ENCODE data around the gene WDR64. TPM values are rescaled to one million over a fixed set of nuclear protein-coding genes. Genes with fewer than 3 reads are reported as not detected.

Gene WDR64
- total RNA-seq, 1 donor from 2014 or later: not detected

DNA sequence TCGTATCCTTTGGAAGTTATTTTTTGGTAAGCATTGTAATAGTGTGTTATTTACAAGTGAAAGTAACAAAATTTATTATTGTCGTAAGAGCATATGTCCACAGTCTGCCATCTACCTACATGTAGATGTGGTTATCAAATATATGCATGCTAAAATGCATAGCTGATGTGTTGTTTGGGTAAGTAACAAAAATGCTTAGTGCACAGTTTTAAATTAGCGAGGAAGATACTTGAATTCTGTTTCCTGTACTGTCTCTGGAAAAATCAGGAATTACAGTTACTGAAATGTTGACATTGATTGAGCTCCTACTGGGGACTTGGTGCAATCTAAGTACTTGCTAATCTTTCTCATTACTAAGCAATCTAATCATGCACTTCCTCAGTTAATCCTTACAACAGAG lies 14.3 kb downstream of the WDR64 start:
- no peaks in the 10 kb centered on the region for H3K36me3 ChIP-seq (ENCODE audit: control insufficient read depth, insufficient read depth, low read length)
- TF ChIP-seq, protein P1, sequence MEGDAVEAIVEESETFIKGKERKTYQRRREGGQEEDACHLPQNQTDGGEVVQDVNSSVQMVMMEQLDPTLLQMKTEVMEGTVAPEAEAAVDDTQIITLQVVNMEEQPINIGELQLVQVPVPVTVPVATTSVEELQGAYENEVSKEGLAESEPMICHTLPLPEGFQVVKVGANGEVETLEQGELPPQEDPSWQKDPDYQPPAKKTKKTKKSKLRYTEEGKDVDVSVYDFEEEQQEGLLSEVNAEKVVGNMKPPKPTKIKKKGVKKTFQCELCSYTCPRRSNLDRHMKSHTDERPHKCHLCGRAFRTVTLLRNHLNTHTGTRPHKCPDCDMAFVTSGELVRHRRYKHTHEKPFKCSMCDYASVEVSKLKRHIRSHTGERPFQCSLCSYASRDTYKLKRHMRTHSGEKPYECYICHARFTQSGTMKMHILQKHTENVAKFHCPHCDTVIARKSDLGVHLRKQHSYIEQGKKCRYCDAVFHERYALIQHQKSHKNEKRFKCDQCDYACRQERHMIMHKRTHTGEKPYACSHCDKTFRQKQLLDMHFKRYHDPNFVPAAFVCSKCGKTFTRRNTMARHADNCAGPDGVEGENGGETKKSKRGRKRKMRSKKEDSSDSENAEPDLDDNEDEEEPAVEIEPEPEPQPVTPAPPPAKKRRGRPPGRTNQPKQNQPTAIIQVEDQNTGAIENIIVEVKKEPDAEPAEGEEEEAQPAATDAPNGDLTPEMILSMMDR (IDR thresholded peaks at IDR 0.05; ENCODE audit: insufficient read depth, low read length, poor library complexity, severe bottlenecking): no peak
- no peak overlapping the region for H3K4me3 ChIP-seq (ENCODE audit: low read depth, low read length)
- H3K27me3 ChIP-seq (ENCODE audit: control insufficient read depth, insufficient read depth, low read length): no peaks in the 10 kb centered on the region
- no peak for DNase-seq (ENCODE audit: low read depth)

DNA sequence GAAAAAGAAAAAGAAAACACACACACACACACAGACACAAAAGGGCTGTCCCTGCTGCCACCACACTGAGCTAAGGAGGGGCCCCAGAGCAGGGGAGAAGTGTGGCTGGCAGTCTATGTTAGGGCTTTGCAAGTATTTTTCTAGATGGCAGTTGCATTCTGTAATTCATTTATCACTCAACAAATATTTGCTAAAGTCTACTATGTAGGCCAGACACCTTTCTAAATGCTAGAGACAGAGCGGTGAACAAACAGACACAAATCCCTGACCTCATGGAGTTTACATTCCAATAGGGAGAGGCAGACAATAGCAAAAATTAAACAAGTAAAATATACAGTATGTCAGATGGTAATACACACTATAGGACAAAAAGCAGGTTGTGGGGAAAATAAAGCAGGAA lies 20.2 kb downstream of the WDR64 start:
- Histone ChIP-seq H3K36me3 (ENCODE audit: control insufficient read depth, insufficient read depth, low read length) (no peaks in the 10 kb centered on the region), H3K27me3 (ENCODE audit: control insufficient read depth, insufficient read depth, low read length) (no peaks in the 10 kb centered on the region), H3K4me3 (ENCODE audit: low read depth, low read length) (no peak overlapping the region)
- no peak for DNase-seq (ENCODE audit: low read depth)
- TF ChIP-seq, protein P1 (IDR thresholded peaks at IDR 0.05; ENCODE audit: insufficient read depth, low read length, poor library complexity, severe bottlenecking): no peak

DNA sequence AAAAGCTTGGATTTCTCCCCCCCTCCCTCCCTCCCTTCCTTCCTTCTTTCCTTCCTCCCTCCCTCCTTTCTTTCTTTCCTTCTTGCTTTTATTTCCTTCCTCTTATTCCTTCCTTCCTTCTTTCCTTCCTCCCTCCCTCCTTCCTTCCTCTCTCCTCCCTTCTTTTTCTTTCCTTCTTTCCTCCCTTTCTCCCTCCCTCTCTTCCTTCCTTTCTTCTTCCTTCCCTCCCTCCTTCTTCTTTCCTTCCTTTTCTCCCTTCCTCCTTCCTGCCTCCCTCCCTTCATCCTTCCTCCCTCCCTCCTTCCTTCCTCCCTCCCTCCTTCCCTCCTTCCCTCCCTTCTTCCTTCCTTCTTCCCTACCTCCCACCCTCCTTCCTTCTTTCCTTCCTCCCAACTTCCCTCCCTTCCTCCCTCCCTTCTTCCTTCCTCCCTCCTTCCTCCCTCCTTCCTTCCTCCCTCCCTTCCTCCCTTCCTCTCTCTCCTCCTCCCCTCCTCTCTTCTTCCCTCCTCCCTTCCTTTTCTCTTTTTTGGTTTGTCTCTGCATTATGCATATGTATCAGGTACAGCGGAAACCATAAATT lies 22.8 kb downstream of the WDR64 start:
- Histone ChIP-seq H3K27me3 (ENCODE audit: control insufficient read depth, insufficient read depth, low read length) (no peaks in the 10 kb centered on the region), H3K36me3 (ENCODE audit: control insufficient read depth, insufficient read depth, low read length) (no peaks in the 10 kb centered on the region), H3K4me3 (ENCODE audit: low read depth, low read length) (no peak overlapping the region)
- TF ChIP-seq, protein P1 (IDR thresholded peaks at IDR 0.05; ENCODE audit: insufficient read depth, low read length, poor library complexity, severe bottlenecking): no peak
- no peak for DNase-seq (ENCODE audit: low read depth)

DNA sequence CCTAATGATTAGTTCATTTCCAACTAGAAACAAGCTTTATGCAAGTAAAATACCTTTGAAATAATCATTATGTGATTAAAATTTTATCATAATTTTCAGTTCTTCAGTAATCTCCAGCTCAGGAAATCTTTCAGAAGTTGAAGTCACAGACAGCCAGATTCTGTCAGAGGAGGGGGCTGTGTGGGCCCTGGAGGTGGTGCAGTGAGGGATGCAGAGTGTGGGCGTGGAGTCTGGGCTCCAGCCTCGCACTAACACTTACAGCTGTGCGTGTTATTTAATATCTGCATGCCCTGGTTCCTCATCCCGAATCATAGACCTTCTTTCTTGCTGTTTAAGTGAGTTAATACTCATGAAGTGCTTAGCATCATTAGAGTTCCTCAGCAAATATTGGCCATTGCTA lies 23.9 kb downstream of the WDR64 start:
- H3K4me3 ChIP-seq (ENCODE audit: low read depth, low read length): no peak overlapping the region
- DNase-seq (ENCODE audit: low read depth): no peak
- TF ChIP-seq, protein P1 (IDR thresholded peaks at IDR 0.05; ENCODE audit: insufficient read depth, low read length, poor library complexity, severe bottlenecking): no peak

DNA sequence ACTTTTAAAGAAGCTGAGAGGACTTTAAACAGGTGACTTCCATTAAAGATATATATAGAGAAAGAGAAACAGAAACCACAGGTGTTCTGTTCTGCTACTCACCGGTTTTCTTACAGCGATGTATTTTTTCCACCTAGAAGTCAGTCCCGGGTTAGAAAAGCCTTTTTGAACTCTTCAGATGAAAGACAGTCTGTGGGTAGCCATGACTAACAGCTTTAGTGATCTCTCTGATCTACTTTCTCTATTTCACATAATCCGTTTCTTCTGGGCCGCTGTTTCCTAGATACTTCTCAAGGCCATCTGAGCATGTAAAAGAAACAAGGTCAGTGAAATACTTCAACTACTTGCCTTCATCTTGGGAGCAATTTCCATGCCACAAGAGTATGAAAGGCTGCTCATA lies 25.1 kb downstream of the WDR64 start:
- TF ChIP-seq, protein P1 (IDR thresholded peaks at IDR 0.05; ENCODE audit: insufficient read depth, low read length, poor library complexity, severe bottlenecking): no peak
- no peak for DNase-seq (ENCODE audit: low read depth)
- H3K27me3 ChIP-seq (ENCODE audit: control insufficient read depth, insufficient read depth, low read length): no peaks in the 10 kb centered on the region
- H3K4me3 ChIP-seq (ENCODE audit: low read depth, low read length): no peak overlapping the region
- H3K36me3 ChIP-seq (ENCODE audit: control insufficient read depth, insufficient read depth, low read length): no peaks in the 10 kb centered on the region

More for the DNA sequence above, 23.9 kb downstream of the WDR64 start:
- H3K27me3 ChIP-seq (ENCODE audit: control insufficient read depth, insufficient read depth, low read length): no peaks in the 10 kb centered on the region
- H3K36me3 ChIP-seq (ENCODE audit: control insufficient read depth, insufficient read depth, low read length): no peaks in the 10 kb centered on the region

DNA sequence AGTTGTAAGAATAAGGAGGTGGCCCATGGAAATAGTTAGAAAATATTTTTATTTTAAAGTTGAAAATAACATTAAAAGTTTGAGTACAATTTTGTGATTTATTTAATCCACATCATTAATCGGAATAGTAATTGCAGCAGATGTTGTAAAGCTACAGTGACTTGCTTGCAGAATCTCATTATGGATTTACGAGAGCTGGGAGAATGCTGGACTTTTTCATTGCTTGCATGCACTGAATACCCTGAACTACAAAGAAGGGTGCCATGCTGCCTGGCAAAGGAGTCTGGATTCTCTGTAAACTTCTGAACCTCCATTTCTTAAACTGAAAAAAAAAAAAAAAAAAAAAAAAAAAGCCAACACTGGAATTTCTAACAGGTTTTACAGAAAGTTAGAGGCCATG lies 26.5 kb downstream of the WDR64 start:
- H3K4me3 ChIP-seq (ENCODE audit: low read depth, low read length): no peak overlapping the region
- no peaks in the 10 kb centered on the region for H3K36me3 ChIP-seq (ENCODE audit: control insufficient read depth, insufficient read depth, low read length)
- no peaks in the 10 kb centered on the region for H3K27me3 ChIP-seq (ENCODE audit: control insufficient read depth, insufficient read depth, low read length)
- DNase-seq (ENCODE audit: low read depth): no peak
- TF ChIP-seq, protein P1 (IDR thresholded peaks at IDR 0.05; ENCODE audit: insufficient read depth, low read length, poor library complexity, severe bottlenecking): no peak
